A549 (cell line): Measurements from ENCODE around the gene CIB4. TPM values are rescaled to one million over a fixed set of nuclear protein-coding genes. Genes with fewer than 3 reads are reported as not detected.
"Not testable (repeated sequence)": the region's sequence is repeated elsewhere in the genome, so short reads cannot be mapped to it uniquely, and the experiment has no call there.

Experiments used
- ATAC-seq, 2 experiments: fragments of 200-7000 bp in 1 of 2; fragments of >200 bp in 1 of 2; cut with Nextera tagmentation in 1 of 2; cut with Tn5 transposase in 1 of 2; 3 replicates each; pipeline versions ENCODE4 v1.8.0 to v1.9.1; 2018 to 2020; ENCODE audit warnings: mild to moderate bottlenecking in 1 of 2, moderate library complexity in 1 of 2
- CTCF ChIA-PET: fragments of 300-600 bp; sonication (Branson Sonifier 250); formaldehyde crosslinking; extraction: SDS; loops from one replicate; lab custom pipeline; 2021; ENCODE audit warnings: antibody characterized with exemption, inconsistent platforms; lab: Yijun Ruan, JAX
- POLR2A ChIA-PET: fragments of 350-600 bp; formaldehyde crosslinking; extraction: SDS; loops from one replicate; lab custom pipeline; 2021; ENCODE audit warnings: antibody characterized with exemption, inconsistent platforms; lab: Yijun Ruan, JAX
- DNase-seq, 2 experiments: peaks; one replicate each; pipeline versions ENCODE4 v3.0.0 to v3.0.0-alpha.2; 2011 to 2016; ENCODE audit warnings: low read depth in 1 of 2, low spot score in 1 of 2
- FAIRE-seq: peaks from 2 replicates; lab custom pipeline; 2011; peaks lifted over from hg19 to GRCh38; lab: Jason Lieb, UNC
- H3K27ac ChIP-seq, 2 experiments: fragments of >200 bp; sonication (Bioruptor Twin); formaldehyde crosslinking; 3 replicates each; pipeline ENCODE4 v1.5.1; 2016 to 2017
- H3K4me1 ChIP-seq: fragments of >200 bp; sonication (Bioruptor Twin); formaldehyde crosslinking; 3 replicates; pipeline ENCODE4 v1.6.1; 2016
- H3K4me2 ChIP-seq: fragments of >200 bp; sonication (Bioruptor Twin); formaldehyde crosslinking; 3 replicates; pipeline ENCODE4 v1.6.1; 2016
- H3K4me3 ChIP-seq: fragments of >200 bp; sonication (Bioruptor Twin); formaldehyde crosslinking; 3 replicates; pipeline ENCODE4 v1.5.1; 2016
- H3K9me3 ChIP-seq: fragments of >200 bp; sonication (Bioruptor Twin); formaldehyde crosslinking; 3 replicates; pipeline ENCODE4 v1.6.1; 2016
- BHLHE40 ChIP-seq: IDR thresholded peaks from 2 replicates; pipeline ENCODE4 v1.6.1; 2012; ENCODE audit warnings: low read depth, low read length, inconsistent platforms
- CBX8 ChIP-seq: fragments of 200-600 bp; sonication (generic); IDR thresholded peaks from 2 replicates; pipeline ENCODE4 v1.6.1; 2016
- CHD4 ChIP-seq: fragments of 200-600 bp; sonication (generic); IDR thresholded peaks from 2 replicates; pipeline ENCODE4 v1.6.1; 2016; ENCODE audit warnings: antibody characterized with exemption, mild to moderate bottlenecking, borderline replicate concordance
- EHMT2 ChIP-seq: fragments of 200-600 bp; sonication (generic); IDR thresholded peaks from 2 replicates; pipeline ENCODE4 v1.6.1; 2016; ENCODE audit warnings: antibody characterized with exemption, low read depth, mild to moderate bottlenecking, moderate library complexity
- EP300 ChIP-seq, 2 experiments: fragments of >200 bp; sonication (Bioruptor Twin); formaldehyde crosslinking; IDR thresholded peaks; 2 replicates in 1 of 2; 3 replicates in 1 of 2; pipeline ENCODE4 v1.6.1; 2016 to 2017
- GATA3 ChIP-seq: IDR thresholded peaks from 2 replicates; pipeline ENCODE4 v1.6.1; 2012; ENCODE audit warnings: borderline replicate concordance
- HDAC2 ChIP-seq: fragments of 200-600 bp; sonication (generic); IDR thresholded peaks from 2 replicates; pipeline ENCODE4 v1.6.1; 2016
- HOXA7 ChIP-seq: fragments of 250-450 bp; sonication (Bioruptor Pico); IDR thresholded peaks from 2 replicates; pipeline ENCODE4 v1.5.0; 2020; ENCODE audit warnings: mild to moderate bottlenecking, moderate library complexity
- HOXB5 ChIP-seq: fragments of 250-450 bp; sonication (Bioruptor Pico); IDR thresholded peaks from 2 replicates; pipeline ENCODE4 v1.5.0; 2020; ENCODE audit warnings: mild to moderate bottlenecking, moderate library complexity
- JUN ChIP-seq, 2 experiments: fragments of >200 bp; sonication (Bioruptor Twin); formaldehyde crosslinking; IDR thresholded peaks; 2 replicates in 1 of 2; 3 replicates in 1 of 2; pipeline ENCODE4 v1.6.1; 2016 to 2017
- JUNB ChIP-seq: fragments of >200 bp; sonication (Bioruptor Twin); formaldehyde crosslinking; IDR thresholded peaks from 2 replicates; pipeline ENCODE4 v1.6.1; 2016
- KDM5A ChIP-seq: fragments of 200-600 bp; sonication (generic); IDR thresholded peaks from 2 replicates; pipeline ENCODE4 v1.6.1; 2016; ENCODE audit warnings: antibody characterized with exemption, mild to moderate bottlenecking
- MAFK ChIP-seq: fragments of 450-650 bp; IDR thresholded peaks from 2 replicates; pipeline ENCODE4 v1.6.1; 2014; ENCODE audit not compliant: partially characterized antibody
- NFE2L2 ChIP-seq: fragments of 150-350 bp; conservative IDR thresholded peaks from 2 replicates; pipeline ENCODE4 v1.6.1; 2014; ENCODE audit warnings: low read length
- NR3C1 ChIP-seq: fragments of >200 bp; sonication (Bioruptor Twin); formaldehyde crosslinking; IDR thresholded peaks from 3 replicates; pipeline ENCODE4 v1.6.1; 2017
- RCOR1 ChIP-seq: fragments of 150-350 bp; IDR thresholded peaks from 2 replicates; pipeline ENCODE4 v1.6.1; 2014; ENCODE audit warnings: antibody characterized with exemption, low read length, low read depth
- RFX5 ChIP-seq: fragments of 450-650 bp; IDR thresholded peaks from 2 replicates; pipeline ENCODE4 v1.7.1; 2014; ENCODE audit warnings: antibody characterized with exemption, mild to moderate bottlenecking, moderate library complexity
- SMC3 ChIP-seq: fragments of >200 bp; sonication (Bioruptor Twin); formaldehyde crosslinking; IDR thresholded peaks from 3 replicates; pipeline ENCODE4 v1.6.1; 2018; ENCODE audit warnings: inconsistent platforms
- SREBF2 ChIP-seq: fragments of 450-650 bp; IDR thresholded peaks from 2 replicates; pipeline ENCODE4 v1.6.1; 2014; ENCODE audit warnings: mild to moderate bottlenecking, moderate library complexity
- TFCP2L1 ChIP-seq: fragments of 250-450 bp; sonication (Bioruptor Pico); IDR thresholded peaks from 2 replicates; pipeline ENCODE4 v1.5.0; 2021; ENCODE audit warnings: mild to moderate bottlenecking
- TP53 ChIP-seq: fragments of 250-450 bp; sonication (Bioruptor Pico); IDR thresholded peaks from 2 replicates; pipeline ENCODE4 v1.5.0; 2021; ENCODE audit warnings: mild to moderate bottlenecking, moderate library complexity
- ZFP36 ChIP-seq: fragments of 450-650 bp; IDR thresholded peaks from 2 replicates; pipeline ENCODE4 v1.6.1; 2014; ENCODE audit warnings: borderline replicate concordance; ENCODE audit not compliant: partially characterized antibody
- ZNF302 ChIP-seq: fragments of 250-450 bp; sonication (Bioruptor Pico); IDR thresholded peaks from 2 replicates; pipeline ENCODE4 v1.9.0; 2021; ENCODE audit warnings: inconsistent platforms, mild to moderate bottlenecking, moderate library complexity
- ZSCAN20 ChIP-seq: fragments of 250-450 bp; sonication (Bioruptor Pico); IDR thresholded peaks from 2 replicates; pipeline ENCODE4 v1.8.0; 2022; ENCODE audit warnings: mild to moderate bottlenecking, moderate library complexity
- WGBS: methylation state at CpG from one replicate; pipeline ENCODE4 v1.1.6; 2017; ENCODE audit errors: missing lambda C conversion rate; 5-methylcytosine and 5-hydroxymethylcytosine counted together
- polyA plus RNA-seq, 4 experiments: library from polyadenylated mRNA; depleted of rRNA in 3 of 4; stranded (reverse); fragments of >200 nt; fragmentation: RNase III in 1 of 4; extraction: RNeasy Plus Mini Kit Qiagen cat#74134 plus additional on column Dnase treatment in 1 of 4; gene quantifications; 2 replicates in 3 of 4; 3 replicates in 1 of 4; pipeline ENCODE4 v1.2.3, GENCODE V29; 2011 to 2017
- TF ChIP-seq, protein P1 (sequence below): fragments of 250-450 bp; sonication (Bioruptor Pico); IDR thresholded peaks from 2 replicates; pipeline ENCODE4 v1.5.0; 2020; ENCODE audit warnings: low read depth, mild to moderate bottlenecking, moderate library complexity
- TF ChIP-seq, protein P2 (sequence below): IDR thresholded peaks from 2 replicates; pipeline ENCODE4 v1.6.1; 2012
- TF ChIP-seq, protein P3 (sequence below): fragments of >200 bp; sonication (Bioruptor Twin); formaldehyde crosslinking; IDR thresholded peaks from 3 replicates; pipeline ENCODE4 v1.5.1; 2016
- TF ChIP-seq, protein P4 (sequence below): IDR thresholded peaks from 2 replicates; pipeline ENCODE4 v1.6.1; 2012; ENCODE audit warnings: low read depth, borderline replicate concordance

The CIB4 gene
- polyA plus RNA-seq, 2 of the 4 experiments (the other 2 are of a cell fraction) = 0.30 to 1.0 TPM

GRCh38 chr2:26668856-26669750 is 27.9 kb upstream of the CIB4 start (continued):
- TF ChIP-seq SREBF2 (no peak), MAFK (no peak), SMC3 (no peak)

GRCh38 chr2:26668041-26668440 is 26.9 kb upstream of the CIB4 start:
- peaks cover 8% of the 10 kb centered on the region; the same call in 1 of the 3 replicates for H3K9me3 ChIP-seq
- no peak overlapping the region for H3K4me3 ChIP-seq
- no peak for TF ChIP-seq HDAC2
- TF ChIP-seq, protein P1, sequence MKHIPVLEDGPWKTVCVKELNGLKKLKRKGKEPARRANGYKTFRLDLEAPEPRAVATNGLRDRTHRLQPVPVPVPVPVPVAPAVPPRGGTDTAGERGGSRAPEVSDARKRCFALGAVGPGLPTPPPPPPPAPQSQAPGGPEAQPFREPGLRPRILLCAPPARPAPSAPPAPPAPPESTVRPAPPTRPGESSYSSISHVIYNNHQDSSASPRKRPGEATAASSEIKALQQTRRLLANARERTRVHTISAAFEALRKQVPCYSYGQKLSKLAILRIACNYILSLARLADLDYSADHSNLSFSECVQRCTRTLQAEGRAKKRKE (CRISPR knock-in tag) = no peak
- TF ChIP-seq, protein P2, sequence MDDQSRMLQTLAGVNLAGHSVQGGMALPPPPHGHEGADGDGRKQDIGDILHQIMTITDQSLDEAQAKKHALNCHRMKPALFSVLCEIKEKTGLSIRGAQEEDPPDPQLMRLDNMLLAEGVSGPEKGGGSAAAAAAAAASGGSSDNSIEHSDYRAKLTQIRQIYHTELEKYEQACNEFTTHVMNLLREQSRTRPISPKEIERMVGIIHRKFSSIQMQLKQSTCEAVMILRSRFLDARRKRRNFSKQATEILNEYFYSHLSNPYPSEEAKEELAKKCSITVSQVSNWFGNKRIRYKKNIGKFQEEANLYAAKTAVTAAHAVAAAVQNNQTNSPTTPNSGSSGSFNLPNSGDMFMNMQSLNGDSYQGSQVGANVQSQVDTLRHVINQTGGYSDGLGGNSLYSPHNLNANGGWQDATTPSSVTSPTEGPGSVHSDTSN = no peak
- no peak for TF ChIP-seq EHMT2
- TF ChIP-seq, protein P3, sequence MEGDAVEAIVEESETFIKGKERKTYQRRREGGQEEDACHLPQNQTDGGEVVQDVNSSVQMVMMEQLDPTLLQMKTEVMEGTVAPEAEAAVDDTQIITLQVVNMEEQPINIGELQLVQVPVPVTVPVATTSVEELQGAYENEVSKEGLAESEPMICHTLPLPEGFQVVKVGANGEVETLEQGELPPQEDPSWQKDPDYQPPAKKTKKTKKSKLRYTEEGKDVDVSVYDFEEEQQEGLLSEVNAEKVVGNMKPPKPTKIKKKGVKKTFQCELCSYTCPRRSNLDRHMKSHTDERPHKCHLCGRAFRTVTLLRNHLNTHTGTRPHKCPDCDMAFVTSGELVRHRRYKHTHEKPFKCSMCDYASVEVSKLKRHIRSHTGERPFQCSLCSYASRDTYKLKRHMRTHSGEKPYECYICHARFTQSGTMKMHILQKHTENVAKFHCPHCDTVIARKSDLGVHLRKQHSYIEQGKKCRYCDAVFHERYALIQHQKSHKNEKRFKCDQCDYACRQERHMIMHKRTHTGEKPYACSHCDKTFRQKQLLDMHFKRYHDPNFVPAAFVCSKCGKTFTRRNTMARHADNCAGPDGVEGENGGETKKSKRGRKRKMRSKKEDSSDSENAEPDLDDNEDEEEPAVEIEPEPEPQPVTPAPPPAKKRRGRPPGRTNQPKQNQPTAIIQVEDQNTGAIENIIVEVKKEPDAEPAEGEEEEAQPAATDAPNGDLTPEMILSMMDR = no peak
- no peak for TF ChIP-seq CBX8
- TF ChIP-seq RFX5 = no peak
- TF ChIP-seq TP53 (CRISPR knock-in tag) = no peak
- TF ChIP-seq NR3C1 = no peak
- TF ChIP-seq ZFP36 = no peak
- no peak for TF ChIP-seq TFCP2L1 (CRISPR knock-in tag)
- no peak for TF ChIP-seq JUN (IDR thresholded peaks at IDR 0.05)
- TF ChIP-seq EP300 (IDR thresholded peaks at IDR 0.05) = no peak
- no peak for TF ChIP-seq KDM5A
- TF ChIP-seq ZNF302 (CRISPR knock-in tag) = no peak
- no peak for TF ChIP-seq BHLHE40
- TF ChIP-seq JUNB = no peak
- TF ChIP-seq ZSCAN20 (CRISPR knock-in tag) = no peak
- TF ChIP-seq, protein P4, sequence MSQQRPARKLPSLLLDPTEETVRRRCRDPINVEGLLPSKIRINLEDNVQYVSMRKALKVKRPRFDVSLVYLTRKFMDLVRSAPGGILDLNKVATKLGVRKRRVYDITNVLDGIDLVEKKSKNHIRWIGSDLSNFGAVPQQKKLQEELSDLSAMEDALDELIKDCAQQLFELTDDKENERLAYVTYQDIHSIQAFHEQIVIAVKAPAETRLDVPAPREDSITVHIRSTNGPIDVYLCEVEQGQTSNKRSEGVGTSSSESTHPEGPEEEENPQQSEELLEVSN = no peak
- WGBS = 59% methylated on average over 4 of the region's 4 CpGs
- H3K4me1 ChIP-seq = peaks cover 20% of the 10 kb centered on the region
- FAIRE-seq = no peak
- H3K4me2 ChIP-seq = no peak overlapping the region
- no peak overlapping the region for H3K27ac ChIP-seq
- ATAC-seq = no peak
- no peak for DNase-seq
- ChIA-PET CTCF (interaction anchor here (0.6 to 1.6 kb wide), 5 partner anchors 9 to 88 kb away, joined by 3 to 4 read pairs (median 3); no protein-coding TSS in a partner anchor), POLR2A (no interaction called here)

DNA sequence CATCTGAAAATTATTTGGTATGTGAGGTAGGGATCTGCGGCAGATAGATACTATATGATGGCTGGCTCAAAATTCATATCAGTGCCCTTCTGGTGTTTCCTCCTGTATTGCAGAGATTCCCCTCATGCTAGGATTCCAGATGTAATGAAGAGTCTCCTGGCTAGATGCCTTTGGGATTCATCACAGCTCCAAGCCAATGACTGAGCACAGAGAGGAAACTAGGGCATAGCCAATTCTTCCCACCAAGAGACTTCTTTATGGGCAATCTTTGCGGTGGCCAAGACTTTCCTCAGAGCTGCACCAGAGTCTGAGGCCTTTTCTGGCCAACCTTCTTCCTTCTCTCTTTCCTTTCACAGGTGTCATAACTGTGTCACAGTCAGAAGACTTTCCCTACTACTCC is 25.5 kb upstream of the CIB4 start:
- CTCF ChIA-PET = interaction anchor here (1.1 to 1.4 kb wide), 4 partner anchors 8 to 89 kb away, joined by 3 to 5 read pairs (median 4); no protein-coding TSS in a partner anchor

GRCh38 chr2:26665296-26665695 is 24.1 kb upstream of the CIB4 start:
- H3K27ac ChIP-seq, H3K4me1 ChIP-seq, H3K4me3 ChIP-seq, POLR2A ChIA-PET, H3K4me2 ChIP-seq, ATAC-seq, FAIRE-seq, CTCF ChIA-PET, DNase-seq: not testable (repeated sequence)
- H3K9me3 ChIP-seq = peaks cover 28% of the 10 kb centered on the region
- 64% methylated on average over 18 of the region's 21 CpGs for WGBS

More for the DNA sequence above, 25.5 kb upstream of the CIB4 start:
- POLR2A ChIA-PET = no interaction called here
- Histone ChIP-seq H3K4me3 (no peak overlapping the region), H3K9me3 (peaks cover 14% of the 10 kb centered on the region; the same call in 1 of the 3 replicates), H3K4me1 (peaks cover 17% of the 10 kb centered on the region), H3K27ac (no peak overlapping the region), H3K4me2 (no peak overlapping the region)
- TF ChIP-seq RCOR1 = no peak
- TF ChIP-seq HOXA7 (CRISPR knock-in tag) = no peak
- TF ChIP-seq, protein P2 = no peak
- no peak for TF ChIP-seq KDM5A
- TF ChIP-seq HOXB5 (CRISPR knock-in tag) = no peak
- no peak for TF ChIP-seq JUNB
- no peak for TF ChIP-seq GATA3
- no peak for TF ChIP-seq NFE2L2
- TF ChIP-seq ZSCAN20 (CRISPR knock-in tag) = no peak
- no peak for TF ChIP-seq CHD4
- FAIRE-seq (no peak), DNase-seq (no peak), ATAC-seq (no peak)
- 91% methylated on average over 2 of the region's 2 CpGs for WGBS
